ENCODE measurements around the gene KRT16.
"Not testable (repeated sequence)": the region's sequence is repeated elsewhere in the genome, so short reads cannot be mapped to it uniquely, and the experiment has no call there.

Gene KRT16

DNA sequence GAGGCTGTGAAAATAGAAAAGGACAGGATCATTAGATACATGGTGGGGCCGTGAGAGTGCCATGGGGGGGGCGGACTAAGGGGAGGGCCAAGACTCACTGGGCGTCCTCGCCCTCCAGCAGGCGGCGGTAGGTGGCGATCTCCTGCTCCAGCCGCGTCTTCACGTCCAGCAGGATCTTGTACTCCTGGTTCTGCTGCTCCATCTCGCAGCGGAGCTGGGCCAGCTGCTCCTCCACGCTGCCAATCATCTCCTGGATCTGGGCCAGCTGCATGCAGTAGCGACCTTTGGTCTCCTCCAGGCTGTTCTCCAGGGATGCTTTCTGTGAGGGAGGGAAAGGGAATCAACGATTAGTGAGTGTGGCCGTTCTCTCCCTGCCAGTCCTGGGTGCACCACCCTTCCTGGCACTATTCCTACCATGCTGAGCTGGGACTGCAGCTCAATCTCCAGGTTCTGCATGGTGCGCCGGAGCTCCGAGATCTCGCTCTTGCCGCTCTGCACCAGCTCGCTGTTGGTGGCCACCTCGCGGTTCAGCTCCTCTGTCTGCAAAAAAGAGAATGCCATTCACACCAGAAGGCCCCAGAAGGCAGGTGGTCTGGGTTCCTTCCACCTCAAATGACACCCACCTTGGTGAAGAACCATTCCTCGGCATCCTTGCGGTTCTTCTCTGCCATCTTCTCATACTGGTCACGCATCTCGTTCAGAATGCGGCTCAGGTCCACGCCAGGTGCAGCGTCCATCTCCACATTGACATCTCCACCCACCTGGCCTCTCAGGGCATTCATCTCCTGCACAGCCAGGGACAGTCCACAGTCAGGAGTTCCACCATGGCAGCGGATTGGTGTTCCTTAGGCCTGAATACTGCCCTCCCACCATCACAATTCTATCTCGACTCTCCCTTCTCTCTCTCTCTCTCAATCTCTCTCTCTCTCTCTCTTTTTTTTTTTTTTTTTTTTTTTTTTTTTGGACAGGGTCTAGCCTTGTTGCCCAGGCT lies 29.1 kb downstream of the KRT16 start:
- no peak for DNase-seq (ENCODE audit: low read depth)

DNA sequence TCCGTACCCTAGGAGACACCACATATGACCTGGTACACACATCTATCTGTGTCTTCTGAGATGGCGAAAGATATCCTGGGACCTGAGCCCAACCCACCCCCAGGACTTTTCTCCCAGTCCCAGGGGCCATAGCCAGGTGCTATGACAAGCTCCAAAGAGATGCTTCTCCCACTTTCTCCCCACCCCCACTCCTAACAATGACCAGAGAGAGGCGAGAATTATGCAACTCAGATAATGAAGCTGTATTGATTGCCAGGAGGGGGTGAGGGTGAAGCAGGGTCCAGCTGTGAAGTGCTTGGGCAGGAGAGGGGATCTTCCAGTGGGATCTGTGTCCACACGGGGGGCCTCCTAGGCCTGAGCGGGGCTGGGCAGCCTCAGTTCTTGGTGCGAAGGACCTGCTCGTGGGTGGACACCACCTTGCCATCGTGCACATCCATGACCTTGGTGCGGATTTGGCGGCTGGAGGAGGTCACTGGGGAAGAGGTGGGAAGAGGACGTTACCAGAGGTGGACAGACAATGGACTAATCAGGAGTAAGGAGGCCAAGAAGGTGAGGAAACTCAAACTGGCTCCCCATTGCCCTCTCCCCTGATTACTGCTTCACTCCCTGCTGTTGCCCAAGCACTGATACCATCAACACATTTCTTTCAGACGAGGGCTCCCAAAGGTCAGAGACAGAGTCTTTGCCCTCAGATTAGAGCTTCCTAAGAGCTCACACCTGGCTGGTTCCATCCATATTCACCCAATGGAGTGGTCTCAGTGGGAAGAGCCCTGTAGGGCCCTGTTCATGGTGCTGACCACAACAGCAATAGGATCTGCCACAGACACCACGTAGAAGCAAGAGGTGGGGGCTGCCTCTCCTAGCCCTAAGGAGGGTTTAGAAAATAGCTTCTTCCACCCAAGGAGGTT lies 30.3 kb downstream of the KRT16 start:
- DNase-seq (ENCODE audit: low read depth) = not testable (repeated sequence)

DNA sequence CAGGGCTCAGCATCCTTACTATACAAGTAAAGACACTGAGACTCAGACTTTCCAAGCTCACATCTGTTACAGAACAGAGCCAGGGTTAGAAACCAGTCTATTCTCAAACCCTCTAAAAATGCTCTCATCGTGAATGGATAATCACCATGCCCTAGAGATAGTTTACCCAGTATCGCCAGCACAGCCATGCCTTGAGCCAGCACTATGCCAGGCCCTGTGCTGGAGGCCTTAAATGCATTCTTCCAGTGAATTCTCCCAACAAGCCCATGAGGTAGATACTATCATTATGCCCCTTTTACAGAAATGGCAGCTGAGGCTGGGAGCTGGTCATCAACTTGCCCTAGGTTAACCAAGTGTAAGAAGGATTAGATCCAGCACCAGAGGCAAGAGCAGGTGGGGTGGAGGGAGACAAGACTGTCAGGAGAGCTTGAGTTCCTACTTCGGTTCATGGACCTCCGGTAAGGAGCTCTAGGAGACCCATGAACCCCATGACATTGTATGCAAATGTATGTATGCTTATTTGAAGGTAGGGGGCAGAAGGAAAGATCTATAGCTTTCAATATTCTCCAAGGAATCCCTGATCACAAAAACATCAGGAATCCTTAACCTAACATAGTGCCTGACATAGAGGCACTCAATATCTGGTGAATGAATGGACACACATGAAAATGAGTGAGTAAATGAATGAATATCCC lies 31.1 kb downstream of the KRT16 start:
- DNase-seq (ENCODE audit: low read depth) = no peak

DNA sequence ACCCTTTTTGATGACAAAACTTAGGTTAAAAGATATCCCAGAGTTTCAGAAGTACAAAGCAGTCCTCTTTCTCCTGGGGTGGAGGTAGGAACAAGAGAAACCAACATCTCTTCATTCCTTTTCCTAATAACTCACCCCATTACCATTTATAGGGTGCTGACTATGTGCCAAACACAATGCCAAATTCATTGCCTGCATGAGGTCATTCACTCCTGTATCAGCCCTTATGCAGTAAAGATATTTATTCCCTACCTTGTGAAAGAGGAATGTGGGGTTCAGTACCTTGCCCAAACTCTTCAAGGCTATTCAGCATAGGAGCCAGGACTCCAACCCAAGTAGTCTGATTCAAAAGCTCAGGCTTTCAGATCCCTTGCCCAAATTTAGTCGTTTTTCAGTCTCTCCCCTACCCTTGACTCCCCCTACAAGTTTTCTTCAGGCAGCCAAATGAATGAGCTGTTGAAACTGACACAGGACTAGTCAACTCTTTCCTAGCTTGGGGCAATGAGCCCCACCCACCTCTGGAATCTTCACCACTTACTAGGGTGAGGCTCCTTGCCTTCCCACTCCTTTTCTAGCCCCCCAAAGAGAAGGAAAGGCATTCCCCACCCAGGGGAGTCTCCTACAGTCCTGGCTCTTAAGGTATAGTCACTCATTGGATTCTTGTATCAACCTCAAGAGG lies 31.7 kb downstream of the KRT16 start:
- DNase-seq (ENCODE audit: low read depth) = no peak

DNA sequence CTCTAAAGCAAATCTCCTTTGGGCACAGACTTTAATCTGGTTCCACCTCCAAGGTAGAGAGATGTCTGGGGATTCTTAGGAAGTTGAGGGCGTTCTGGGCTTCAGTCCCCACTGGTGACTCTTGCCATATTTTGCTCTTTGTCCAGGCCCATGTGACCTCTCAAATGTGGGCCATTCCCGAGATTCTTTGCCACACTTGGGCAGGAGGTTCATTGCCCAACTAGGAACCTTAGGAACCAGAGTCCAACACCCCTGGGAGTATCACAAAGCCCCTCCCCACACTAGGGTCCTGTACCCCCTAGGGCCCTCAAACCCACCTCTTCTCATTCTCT lies 32.4 kb downstream of the KRT16 start:
- no peak for DNase-seq (ENCODE audit: low read depth)

DNA sequence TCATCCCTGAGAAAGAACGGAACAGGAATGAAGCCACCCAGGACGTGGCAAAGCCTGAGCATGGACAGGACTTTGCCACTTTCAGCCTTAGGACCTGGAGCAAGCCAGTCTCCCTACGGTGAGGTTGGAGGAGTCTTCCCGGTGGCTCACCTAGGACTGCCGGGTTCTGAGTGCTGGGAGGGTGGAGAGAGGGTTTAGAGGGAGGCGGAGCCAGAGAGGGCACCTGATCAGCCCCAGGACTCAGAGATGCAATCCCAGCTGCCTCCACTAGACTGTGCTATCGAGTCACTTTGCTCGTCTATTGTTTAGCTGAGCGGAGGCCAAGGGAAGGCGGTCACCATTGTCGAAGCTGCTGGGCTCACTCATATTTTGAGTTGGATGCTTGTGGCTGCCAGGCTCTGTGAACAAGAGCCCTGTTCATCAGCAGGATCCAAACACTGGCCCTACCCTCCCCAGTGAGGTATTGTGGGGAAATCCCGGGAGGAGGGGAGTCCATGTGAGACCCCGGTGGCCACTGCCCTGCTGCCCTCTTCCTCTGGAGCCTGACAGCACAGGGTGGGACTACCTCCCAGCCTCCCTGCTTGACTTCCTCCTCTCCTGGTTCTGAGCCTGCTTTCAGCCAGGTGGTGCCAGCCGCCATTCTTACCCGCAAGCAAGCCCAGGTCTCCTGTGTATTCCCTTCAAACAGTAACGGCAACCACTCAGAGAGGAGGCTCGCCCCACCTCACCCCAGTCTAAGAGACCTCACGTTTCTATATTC lies 32.9 kb downstream of the KRT16 start:
- DNase-seq (ENCODE audit: low read depth) = peak; percentile 46

DNA sequence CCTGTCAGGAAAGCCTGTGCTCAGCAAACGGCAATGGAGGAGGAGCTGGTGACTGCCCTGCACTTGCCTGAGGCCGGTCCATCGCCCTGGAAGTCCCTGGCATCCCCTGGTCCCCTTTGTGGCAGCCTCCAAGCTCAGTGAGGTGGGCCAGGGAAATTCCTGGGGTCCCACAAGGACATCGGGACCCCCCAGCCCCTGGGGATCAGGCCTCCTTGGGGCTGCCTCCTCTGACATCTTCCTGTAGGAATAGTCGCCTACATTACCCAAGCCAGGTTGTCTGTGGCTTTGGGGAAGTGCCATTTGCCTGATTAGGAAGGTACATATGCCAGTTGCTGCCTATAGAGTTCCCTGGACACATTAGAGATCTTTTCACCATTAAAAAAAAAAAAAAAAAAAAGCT lies 33.6 kb downstream of the KRT16 start:
- no peak for DNase-seq (ENCODE audit: low read depth)

DNA sequence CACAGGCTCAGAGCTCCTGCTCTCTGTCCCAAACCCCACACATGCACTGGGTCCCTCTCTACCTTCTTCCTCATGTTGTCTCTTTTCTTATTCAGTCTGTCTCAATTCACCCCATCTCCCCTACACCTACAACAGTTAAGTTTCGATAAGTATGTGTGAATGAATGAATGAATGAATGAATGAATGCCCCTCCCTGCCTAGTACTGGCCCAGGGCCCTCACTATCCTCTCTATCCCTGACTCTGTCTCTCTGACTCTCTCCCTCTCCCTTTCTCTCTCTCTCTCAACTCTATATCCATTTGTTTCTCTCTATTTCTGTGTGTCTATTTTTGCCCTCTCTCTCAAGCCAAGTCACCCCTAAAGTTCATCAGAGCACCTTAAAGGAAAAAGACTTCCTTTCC lies 34.0 kb downstream of the KRT16 start:
- no peak for DNase-seq (ENCODE audit: low read depth)

DNA sequence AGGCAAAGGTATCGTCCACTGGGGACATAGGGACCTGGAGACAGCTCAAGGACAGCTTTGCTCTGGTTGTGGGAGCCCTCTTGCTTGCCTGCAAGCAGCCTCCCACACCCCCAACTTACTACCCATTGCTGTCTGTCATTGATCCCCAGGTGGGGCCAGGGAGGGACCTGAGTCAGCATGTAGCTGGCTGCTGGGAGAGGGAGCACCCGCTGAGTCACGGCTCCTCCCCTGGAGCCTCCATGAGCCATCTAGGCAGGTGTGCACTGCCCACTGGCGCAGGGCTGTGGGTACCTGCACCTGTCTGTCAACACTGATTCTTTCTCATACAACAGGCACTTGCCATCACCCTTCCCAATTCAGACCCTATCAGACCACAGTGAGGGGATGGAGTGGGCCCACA lies 35.8 kb downstream of the KRT16 start:
- not testable (repeated sequence) for DNase-seq (ENCODE audit: low read depth)

DNA sequence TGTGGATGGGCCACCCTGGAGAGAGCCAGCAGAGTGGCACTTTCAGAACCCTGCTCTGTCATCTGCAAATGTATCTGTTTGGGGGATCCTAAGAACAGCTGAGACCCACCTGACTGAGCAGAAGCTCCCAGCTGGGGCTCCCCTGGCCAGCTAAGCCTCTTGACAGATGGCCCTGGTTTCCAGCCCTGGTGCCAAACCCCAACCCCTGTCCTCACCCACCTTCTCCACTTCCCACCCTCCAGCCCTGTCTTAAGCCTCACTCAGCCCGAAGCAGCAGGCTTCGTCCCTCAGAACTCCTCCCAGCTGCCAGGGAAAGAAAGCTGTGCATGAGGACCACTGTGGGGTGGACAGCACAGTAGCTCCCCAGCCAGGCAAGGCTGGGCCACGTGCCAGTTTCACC lies 37.2 kb downstream of the KRT16 start:
- no peak for DNase-seq (ENCODE audit: low read depth)

DNA sequence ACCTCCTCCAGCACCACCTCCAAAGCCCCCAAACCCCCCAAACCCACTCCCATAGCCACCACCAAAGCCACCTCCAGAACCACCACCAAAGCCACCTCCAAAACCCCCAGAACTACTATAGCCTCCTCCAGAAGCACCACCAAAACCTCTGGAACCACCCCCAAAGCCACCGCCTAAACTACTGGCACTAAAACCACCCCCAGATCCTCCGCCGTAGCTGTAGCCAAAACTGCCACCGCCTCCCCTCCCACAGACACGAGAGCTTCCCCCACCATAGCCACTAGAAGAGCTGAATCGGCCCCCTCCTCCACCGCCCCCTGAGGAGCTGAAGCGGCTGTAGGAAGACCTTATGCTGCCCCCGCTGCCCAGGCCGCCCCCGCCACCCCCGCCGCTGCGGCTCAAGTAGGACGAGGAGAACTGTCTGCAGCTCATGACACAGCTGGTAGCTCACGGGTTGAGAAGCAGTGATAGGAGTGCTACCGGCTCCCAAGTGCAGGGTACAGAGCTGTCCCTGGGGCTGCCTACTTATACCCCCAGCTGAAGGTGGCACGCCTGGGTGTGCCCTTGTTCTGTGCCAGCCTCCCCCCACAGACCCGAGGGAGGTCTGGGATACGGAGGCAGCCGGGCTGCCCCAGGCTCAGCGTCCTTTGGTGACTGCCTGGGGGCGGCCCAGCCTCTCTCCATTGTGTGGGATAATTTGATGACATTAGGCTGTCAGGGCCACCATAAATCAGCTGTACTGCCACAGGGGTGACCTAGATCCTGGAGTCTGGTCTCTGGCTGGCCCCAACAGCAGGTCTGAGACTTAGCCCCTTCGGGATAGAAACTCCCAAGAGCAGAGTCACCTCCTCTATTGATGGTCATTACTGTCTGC lies 40.8 kb downstream of the KRT16 start, which contains the start of gene KRT9:
KRT9 (minus strand) TSS at position 499 of the 874 bp plus-strand sequence; CDS start at position 432, 67 bp downstream.
- DNase-seq (ENCODE audit: low read depth) = no peak

DNA sequence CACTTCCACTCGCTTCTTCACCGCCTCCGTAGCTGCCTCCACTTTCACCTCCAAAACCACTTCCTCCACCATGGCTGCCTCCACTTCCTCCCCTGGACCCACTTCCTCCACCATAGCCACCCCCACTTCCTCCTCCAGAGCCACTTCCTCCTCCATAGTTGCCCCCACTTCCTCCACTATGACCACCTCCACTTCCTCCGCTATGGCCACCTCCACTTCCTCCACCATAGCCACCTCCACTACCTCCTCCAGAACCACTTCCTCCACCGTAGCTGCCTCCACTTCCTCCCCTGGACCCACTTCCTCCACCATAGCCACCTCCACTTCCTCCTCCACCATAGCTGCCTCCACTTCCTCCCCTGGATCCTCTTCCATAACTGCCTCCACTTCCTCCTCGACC lies 45.2 kb downstream of the KRT16 start:
- DNase-seq (ENCODE audit: low read depth) = no peak

DNA sequence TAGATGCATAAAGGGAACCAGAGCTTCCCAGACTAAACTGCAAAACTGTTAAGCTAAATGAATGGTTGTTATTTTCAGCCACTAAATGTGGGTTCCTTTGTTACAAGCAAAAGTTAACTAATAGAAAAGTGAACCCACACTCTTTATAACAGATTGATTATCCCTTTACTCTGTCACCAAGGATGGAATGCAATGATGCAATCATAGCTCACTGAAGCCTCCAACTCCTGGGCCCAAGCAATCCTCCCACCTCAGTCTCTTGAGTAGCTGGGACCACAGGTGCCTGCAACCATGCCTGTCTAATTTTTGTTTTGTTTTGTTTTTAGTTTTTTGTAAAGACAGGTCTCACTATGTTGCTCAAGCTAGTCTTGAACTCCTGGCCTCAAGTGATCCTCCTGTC lies 47.2 kb downstream of the KRT16 start:
- no peak for DNase-seq (ENCODE audit: low read depth)

DNA sequence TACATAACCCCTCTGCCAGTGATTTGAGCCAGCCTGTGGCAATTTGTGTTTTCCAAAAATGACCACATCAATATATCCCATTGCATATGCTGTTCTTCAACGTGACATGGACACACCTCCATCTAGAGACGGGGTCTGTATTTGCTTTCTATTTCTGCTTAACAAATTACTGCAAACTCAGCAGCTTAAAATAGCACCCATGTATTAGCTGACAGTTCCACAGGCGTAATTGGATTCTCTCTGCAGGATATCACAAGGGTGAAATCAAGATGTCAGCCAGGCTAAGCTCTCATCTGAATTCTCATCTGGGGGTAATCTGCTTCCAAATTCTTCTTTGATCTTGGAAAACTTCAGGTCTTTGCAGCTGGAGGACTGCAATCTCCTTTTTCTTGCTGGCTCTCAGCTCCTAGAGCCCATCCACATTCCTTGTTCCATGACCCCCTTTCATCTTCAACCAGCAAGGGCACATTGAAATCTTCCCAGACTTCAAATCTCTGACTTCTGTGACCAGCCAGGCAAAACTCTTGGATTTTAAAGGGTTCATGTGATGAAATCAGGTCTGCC lies 48.9 kb downstream of the KRT16 start:
- no peak for DNase-seq (ENCODE audit: low read depth)

DNA sequence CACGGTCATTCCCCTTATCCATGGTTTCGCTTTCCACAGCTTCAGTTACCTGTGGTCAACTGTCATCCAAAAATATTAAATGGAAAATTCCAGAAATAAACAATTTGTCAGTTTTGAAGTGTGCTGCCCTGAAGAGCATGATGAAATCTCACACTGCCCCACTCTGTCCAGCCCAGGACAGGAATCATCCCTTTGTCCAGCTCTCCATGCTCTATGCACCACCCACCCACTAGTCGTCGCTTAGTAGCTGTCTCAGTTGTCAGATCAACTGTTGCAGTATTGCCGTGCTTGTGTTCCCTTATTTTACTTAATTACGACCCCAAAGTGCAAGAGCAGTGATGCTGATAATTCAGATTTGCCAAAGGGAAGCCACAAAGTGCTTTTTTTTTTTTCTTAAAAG lies 51.0 kb downstream of the KRT16 start:
- DNase-seq (ENCODE audit: low read depth) = no peak
